Measurements from ENCODE around the gene WDR18.
"Not testable (repeated sequence)": the region's sequence is repeated elsewhere in the genome, so short reads cannot be mapped to it uniquely, and the experiment has no call there.

The WDR18 gene

DNA sequence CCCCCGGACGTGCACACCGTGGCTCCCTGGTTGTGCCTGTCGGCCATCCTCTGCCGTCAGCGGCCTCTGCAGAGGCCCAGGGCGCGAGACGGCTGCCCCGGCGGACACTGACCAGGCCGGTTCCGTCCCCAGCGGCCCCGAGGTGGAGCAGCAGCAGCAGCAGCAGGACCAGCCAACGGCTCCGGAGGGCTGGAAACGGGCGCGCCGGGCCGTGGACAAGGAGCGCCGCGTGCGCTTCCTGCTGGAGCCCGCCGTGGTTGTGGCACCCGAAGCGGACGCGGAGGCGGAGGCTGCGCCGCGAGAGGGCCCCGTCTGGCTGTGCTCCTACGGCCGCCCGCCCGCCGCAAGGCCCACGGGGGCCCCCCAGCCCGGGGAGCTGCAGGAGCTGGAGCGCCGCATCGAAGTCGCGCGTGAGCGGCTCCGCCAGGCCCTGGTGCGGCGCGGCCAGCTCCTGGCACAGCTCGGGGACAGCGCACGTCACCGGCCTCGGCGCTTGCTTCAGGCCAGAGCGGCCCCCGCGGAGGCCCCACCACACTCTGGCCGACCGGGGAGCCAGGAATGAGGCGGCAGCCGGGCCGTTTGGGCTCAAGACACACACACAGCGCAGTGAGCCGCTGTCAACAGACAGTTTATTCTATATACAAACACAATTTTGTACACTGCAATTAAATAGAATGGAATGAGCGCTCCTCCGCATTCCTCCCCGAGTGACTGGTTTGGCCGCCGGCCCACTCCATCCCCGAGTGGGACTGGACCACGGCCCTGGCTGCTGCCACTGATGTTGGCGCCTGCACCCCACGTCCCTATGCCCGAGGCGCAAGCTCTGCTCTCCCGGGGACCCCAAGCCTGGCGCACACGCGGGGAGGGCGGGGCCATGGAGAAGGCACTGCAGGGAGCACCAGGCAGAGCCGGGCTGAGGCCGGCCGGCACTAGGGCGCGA, 25.2 kb downstream of the WDR18 start:
- no peak for DNase-seq

DNA sequence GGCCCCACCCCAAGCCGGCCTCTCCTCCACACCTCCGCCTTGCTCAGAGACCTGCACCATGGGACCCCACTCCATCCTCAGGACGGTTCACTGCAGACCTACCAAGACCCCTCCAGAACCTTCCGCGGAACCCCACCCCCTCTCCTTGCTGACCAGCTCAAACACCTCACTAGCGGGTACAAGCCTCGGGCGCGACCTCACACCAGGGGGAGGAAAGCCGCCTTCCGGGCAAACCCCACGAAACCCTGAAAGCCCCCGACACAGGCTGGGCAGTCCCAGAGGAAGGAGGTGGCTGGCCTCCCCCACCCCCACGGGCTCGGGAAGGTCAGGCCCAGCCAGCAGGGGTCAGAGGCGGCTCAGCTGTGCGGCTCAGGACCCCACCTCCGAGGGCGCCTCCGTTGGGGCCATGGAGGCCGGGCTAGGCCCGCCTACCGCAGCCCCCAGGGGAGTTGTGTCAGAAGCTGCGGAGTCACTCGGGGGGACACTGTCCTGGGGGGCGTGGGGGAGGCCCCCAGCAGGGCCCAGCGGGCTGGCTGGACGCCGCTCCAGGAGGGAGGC, 25.9 kb downstream of the WDR18 start:
- no peak for DNase-seq

DNA sequence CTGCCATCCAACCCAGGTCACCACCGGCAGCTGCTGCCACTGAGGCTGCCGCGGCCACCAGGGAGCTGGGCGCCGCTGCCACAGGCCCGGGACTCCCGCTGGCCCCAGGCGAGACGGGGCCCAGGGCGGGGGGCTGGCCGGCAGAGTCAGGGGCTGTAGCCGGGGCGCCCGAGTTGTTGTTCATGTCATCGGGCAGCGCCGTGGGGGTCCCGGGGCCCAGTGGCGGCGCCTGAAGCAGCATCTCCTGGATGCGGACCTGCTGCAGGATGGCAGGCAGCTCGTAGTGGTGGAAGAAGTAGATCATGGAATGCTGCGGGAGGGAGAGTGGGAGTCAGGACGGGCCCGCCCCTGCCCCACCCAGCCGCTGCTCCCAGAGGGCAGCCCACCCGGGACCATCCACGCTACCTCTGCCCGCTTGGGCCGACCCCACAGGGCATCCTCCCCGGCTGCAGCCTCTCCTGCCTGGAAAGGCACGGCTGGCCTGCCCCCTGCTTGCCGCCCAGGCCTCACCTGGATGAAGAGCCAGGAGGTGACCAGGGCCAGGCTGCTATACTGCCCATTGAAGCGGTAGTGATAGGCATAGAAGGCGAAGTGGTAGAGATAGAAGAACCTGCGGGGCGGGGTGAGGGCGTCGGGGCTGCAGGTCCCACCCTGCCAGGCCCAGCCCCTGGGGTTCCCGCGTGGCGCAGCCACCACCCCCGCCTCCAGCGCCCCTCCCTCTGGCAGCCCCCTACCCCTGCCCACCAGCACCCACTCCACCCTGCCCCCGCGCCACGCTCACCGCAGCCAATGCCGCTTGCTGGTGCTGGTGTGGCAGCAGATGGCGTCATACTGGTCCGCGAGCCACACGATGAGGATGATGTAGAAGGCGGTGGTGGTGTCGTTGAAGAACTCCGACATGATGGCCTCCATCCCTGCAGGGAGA, 26.7 kb downstream of the WDR18 start:
- no peak for DNase-seq

DNA sequence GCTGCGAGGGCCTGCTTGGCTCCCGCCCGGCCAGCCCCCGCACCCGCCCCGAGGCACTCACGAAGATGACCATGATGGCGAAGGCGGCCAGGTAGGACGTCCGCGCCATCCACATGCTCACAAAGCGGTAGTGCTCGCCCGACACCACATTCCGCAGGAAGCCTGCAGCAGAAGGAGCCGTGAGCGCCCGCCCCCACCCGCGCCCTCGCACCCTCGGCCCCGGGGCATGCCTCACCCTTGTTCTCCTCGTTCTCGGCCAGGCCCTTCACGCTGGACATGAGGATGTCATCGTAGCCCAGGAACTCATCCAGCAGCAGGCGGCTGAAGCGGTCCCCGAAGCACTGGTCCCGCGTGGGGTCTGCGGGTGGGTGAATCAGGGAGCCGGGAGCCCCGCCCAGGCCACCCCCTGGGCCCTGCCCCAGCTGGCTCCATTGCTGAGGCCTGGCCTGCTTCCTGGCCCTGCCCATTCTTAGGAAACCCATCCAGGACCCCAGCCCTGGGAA, 27.7 kb downstream of the WDR18 start:
- DNase-seq, result no peak

DNA sequence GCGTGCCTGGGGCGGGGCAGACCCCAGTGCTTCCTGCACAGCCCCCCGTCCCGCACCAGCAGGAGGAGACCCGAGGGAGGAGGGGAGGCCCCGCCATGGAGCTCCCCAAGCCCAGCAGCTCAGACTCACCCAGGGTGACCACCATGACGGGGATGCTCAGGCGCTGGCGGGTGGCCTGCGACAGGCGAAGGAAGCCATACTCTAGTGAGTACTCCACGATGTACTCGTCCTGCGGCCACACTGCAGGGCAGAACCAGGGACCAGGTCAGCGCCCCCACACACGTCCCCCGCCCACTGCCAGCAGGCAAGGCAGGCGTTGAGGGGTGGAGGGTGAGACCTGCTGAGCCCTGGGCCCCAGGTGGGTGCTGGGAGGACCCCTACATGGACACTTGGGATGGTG, 28.2 kb downstream of the WDR18 start:
- no peak for DNase-seq

DNA sequence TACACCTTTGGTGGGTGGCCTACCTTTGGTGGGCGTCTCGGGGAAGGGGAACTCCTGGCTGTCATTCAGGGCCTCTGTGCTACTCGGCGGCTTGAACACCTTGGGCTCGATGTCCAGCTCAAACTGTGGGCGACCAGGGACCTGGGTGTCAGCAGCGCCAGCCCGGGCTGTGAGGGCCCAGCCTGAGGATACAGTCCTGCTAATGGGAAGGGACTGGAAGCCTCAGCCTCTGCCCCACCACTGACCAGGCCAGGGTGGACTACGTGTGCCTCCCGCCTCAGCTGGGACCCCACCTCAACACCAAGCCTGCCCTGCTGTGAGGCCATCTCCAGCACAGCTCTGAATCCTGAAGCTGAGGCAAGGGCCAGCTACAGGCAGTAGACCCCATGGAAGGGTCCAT, 29.1 kb downstream of the WDR18 start:
- no peak for DNase-seq

DNA sequence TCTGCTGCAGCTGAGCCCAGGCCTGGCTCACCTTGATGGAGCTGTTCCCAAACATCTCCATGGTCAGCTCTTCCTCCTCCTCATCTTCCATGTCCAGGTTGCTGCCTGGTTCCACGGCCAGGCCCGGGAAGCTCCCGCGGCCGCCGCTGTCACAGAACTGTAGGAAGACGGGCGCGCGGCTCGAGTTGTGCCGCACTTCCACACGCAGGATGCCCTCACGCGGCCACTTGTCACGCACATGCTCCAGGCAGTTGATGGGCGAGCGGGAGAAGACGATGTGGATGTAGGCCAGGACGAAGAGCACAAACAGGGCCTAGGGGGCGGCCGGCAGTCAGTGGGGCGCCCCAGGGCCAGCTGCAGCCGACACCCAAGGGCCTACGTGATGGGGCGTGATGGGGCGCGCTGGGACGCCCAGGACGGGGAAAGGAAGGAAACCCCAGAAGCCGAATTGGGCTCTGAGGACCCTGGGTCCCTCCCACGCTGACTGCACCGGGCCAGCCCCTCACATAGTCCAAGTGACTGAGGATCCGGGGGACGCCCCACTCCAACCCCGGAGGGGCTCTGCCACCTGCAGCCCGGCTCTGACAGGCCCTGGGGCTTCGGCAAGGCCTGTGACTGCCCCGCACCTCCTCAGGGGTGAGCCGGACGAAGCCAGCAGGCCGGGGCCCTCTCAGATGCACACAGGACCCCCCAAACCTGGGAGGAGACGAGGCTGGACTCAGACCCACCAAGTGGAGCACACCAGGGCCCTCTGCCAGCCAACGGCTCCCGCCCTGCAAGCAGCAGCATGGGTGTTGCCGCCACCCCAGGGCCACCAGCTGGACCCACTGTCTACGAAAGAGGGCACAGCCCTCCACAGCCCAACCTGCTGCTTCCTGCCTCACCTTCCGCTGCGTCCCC, 30.3 kb downstream of the WDR18 start:
- DNase-seq, result no peak

DNA sequence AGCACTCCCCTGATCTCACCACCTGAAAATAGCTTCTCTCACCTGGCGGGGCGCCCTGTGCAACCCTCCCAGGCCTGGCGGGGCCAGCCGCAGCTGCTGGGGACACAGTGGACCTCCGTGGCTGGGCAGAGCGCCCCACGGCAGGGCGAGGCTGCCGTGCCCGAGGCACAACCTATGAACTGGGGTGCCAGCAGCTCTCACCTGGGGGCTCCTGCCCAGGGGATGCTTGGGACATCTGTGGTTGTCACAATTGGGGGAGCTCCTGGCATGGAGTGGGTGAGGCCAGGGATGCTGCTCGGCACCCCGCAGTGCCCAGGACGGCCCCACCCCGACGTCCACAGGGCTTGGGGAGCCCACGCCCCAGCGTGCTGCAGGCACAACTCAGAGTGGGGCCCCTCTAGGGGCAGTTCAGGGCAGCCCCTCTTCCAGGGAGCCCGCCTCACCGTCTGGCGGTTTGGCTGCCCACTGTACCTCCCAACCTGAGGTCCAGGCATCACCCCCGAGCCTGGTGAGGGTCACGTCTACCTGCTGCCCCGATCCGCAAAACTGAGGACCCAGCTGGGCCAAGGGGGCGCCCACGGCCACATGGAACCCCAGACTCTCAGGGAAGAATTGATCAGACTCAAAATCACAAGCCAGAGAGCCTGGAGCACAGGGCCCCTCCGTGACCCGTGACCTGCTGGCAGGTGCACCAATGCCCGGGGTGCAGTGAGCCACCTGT, 31.1 kb downstream of the WDR18 start:
- DNase-seq, result no peak

DNA sequence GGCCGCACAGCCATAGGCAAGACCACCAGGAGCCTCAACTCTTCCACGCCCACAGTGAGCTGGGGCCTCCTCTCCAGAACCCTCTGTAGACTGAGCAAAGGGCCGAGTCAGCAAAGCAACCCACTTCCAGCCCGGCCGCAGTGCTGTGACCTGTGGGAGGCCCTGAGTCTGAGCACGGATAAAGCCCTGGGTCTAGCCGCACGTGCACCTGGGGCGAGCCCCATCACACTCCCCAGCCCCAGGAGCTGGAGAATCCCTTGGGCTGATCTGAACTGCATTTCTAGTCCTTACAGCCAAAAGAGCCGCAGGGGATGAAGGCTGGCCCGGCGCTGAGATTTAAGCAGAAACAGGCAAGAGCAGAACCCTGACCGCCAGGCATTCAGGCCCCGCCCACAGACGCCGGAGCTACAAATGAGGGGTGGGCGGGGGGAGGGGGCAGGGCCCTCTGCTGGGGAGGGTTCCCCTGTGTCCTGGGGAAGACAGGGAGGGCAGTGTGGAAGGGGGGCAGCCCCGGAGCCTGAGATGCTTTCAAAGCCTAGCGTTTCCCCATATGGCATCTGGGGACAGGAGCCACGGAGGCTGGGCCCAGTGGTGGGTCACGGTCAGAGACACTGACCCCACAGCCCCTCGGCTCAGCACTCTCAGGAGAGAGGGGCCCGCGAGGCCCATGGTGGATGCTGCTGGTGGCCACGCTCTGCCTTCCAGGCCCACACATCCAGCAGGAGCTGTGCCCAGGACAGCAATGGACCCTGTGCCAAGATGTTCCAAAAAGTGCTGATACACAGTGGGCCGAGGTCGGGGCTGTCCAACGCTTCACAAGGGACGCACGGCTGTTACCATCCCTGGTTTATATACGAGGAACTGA, 31.9 kb downstream of the WDR18 start:
- DNase-seq, result no peak

DNA sequence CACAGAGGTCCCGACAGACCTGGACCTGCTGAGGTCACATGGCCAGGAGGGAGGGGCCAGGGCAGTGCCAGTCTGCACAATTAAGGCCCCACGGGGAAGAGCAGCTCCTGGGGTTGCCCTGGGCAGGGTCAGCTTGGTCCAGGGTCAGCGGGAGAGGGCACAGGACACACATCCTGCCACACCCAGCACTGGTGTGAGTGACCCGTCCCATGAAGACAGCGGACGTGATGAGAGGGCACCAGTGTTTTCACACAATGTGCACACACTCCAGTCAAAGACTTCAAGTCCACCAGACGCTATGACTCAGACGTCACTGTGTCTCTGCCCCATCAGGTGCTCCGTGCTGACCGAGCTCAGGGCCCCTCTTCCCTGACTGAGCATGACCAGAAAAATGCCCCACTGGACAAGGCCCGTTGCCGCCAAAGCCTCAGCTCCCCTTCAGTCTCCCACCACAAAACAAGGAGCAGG, 32.5 kb downstream of the WDR18 start:
- no peak for DNase-seq

DNA sequence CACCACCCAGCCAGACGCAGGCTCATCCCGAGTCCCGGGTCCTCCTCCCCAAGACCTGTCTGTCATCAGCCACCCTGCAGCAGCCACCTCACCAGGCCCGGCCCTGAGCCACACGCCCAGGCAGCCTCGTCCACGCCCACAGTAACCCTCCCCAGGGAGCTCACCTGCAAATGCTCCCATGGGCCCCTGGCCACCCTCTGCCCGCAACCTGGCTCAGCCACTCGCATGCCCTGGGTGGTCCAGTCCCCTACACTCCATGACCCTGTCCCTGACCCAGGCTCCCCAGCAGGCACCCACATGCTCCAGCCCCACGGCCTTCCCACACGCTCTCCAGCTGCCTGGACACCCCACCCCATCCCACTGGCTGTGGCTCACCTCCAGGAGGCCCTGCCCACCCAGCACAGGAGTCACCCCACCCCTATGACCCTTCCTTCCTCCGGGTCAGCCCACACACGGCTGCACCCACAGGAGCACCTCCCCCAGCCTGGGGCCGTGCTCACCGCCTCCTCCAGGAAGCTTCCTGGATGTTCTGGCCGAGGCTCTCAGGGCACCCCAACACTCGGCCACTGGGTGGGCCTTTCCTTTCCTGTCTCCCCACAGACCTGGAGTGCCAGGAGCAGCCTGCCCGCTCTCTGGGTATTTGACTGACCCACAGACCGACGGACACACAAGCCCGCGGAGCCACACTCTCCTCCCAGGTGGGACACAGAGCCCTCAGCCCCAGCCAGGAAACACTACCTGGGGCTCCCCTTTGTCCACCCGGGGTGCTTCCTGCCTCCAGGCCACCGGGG, 33.2 kb downstream of the WDR18 start:
- DNase-seq, result no peak

DNA sequence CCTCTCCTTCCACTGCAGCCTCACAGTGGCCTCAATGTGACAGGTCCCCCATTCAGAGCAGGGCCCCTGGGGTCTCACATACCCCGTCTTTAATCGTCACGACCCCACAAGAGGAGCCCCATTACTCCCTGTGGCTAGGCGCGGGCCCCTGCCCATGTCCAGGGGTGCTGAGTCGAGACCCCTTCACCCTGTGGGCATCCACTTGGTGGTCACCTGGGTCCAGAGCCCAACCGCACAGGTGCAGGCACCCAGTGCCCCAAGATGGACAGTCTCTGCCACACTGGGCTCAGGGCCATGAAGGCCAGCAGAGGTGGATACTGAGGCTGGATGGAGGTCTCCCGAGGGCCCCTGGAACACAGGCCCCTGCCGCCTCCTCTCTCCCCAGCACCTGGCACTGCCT, 33.8 kb downstream of the WDR18 start:
- DNase-seq, result no peak

DNA sequence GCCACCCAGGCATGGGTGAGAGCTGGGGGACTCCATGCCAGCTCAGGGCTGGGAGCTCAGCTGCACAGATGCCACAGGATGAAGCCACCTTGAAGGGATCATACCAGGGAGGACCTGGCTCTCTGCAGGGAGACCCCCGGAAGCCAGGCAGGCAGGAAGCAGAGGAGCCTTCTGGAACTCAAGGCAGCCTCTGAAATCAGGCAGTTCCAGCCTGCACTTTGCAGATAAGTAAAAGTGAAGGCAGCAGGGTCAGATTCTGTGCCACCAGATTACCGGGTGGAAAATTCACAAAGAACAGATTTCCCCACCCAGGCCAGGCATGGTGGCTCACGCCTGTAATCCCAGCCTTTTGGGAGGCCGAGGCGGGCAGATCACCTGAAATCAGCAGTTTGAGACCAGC, 34.2 kb downstream of the WDR18 start:
- DNase-seq, result no peak

DNA sequence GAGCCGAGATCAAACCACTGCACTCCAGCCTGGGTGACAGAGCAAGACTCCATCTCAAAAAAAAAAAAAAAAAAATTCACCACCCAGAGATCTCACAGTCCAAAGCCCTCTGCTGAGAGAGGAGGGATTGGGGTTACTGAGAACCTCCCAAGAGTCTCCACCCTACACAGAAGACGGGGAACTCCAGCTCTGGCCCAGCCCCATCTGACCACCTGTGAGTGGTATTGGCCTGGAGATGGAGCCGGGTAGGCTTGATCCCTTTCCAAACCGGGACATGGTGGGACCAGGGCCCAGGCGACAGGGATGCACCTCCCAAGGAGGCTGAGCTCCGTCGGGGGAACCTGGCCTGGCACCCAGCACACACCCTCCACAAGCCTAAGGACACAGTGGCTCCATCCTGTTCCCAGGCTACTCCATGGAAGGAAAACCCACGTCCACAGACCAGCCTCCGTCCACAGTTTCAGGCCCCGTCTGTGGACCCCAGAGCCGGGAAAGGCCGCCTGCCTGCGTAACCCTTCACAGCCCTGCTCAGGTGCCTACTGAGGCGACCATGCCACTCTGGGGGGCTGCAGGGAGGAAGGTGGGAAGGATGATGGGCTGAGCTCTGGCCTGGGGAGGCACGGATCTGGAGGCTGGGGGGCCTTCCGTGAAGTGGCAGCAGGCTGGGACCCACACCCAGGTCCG, 34.9 kb downstream of the WDR18 start:
- no peak for DNase-seq

DNA sequence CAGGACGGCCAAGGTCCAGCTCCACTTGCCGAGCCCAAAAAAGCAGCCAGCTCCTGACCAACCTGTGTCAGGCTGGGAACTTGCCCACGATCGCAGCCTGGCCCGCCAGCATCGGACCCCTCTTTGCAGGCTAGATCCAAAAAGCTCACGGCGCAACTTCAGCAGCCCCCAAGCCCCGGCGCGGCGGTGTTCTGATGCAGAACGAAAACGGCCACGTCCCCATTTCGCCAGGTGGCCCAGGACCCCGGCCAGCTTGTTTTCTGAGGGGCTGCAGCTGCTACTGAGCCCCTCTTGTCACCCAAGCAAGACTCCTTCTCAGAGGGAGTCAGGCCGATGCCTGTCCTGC, 35.4 kb downstream of the WDR18 start:
- DNase-seq, result no peak

DNA sequence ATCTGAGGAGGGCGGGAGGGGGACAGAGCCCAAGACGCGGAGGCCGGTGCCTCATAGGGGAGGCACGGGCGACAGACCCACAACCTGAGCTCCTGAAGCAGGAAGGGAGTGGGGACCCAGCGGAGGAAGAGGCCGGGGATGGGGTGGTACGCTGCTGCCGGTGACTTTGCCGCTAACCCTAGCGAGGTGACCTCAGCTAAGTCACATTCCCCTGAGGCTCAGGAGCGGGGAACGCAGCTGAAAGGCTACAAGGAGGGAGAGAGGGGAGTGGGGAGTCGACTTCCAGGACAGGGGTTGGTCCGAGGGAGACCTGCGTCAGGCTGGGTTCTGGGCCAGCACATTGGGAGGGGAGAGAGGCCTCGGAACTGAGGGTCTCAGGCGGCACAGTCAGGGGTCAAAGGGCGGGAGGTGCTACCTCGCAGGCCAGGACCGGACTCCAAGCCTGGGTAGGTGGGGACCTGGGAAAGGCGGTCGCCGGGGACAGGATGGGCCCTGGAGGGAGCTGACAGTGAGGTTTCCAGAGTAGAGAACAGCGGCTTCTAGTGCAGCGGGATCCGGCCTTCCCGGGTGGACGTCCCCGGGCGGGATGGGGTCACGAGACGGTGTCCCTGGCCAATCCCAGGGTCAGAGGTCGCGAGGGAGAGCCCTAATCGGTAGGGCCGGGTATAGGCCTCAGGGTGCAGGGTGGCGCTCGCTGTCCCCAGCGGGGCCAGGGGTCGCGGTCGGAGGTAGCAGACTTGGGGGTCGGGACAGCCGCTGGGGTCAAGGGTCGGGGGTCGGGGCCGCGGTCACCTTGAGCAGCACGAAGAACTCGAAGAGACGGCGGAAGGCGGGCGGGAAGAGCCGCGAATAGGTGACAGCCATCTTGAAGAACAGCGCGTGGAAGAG, 36.1 kb downstream of the WDR18 start:
- no peak for DNase-seq

DNA sequence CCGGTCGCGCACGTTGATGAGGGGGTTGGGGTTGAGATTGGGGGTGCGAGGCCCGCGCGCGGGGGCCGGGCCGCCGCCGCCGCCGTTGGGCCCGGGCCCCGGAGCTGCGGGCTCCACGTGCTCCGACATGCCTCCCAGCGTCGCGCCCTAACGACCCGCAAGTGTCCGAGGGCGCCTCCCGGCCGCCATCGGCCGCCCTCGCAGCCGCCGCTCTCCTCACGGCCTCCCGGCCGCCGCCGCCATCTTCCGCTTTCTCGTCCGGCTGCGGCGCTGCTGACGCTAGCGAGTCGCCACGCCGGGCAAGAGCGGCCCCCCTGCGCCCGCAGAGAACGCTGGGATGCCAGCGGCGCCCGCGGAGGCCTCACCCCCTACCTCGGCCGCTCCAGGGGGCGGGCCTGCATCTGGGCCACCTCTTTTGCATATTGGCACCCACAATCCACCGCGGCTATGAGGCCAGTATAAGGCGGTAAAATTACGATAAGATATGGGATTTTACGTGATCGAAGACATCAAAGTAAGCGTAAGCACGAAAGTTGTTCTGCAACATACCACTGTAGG, 36.8 kb downstream of the WDR18 start, which contains the start of gene TMEM259:
Gene TMEM259, minus strand, starts transcription at position 256 of the 558 bp plus-strand sequence. Its CDS starts 127 bp downstream, at position 129.
- DNase-seq, result peak; percentile 87

DNA sequence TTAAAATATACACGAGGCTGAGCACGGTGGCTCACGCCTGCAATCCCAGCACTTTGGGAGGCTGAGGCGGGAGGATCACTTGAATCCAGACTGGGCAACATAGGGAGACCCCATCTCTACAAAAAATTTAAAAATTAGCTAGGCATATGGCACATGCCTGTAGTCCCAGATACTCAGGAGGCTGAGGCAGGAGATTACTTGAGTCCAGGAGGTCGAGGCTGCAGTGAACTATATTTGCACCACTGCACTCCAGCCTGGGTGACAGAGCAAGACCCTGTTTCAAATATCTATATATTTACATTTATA, 39.7 kb downstream of the WDR18 start:
- DNase-seq, result not testable (repeated sequence)
